GM23248 (cell line): ENCODE measurements around the gene DNAL4.

Experiments used
- EZH2 ChIP-seq: fragments of 200-600 bp; sonication (generic); IDR thresholded peaks from 2 replicates; pipeline ENCODE4 v1.6.1; 2018; ENCODE audit warnings: antibody characterized with exemption, mild to moderate bottlenecking; ENCODE audit not compliant: insufficient read depth, poor library complexity, severe bottlenecking
- EZH2phosphoT487 ChIP-seq: fragments of 200-600 bp; sonication (generic); IDR thresholded peaks from 2 replicates; pipeline ENCODE4 v1.6.1; 2018; ENCODE audit warnings: antibody characterized with exemption, moderate library complexity, mild to moderate bottlenecking, low read depth; ENCODE audit not compliant: insufficient read depth

DNA sequence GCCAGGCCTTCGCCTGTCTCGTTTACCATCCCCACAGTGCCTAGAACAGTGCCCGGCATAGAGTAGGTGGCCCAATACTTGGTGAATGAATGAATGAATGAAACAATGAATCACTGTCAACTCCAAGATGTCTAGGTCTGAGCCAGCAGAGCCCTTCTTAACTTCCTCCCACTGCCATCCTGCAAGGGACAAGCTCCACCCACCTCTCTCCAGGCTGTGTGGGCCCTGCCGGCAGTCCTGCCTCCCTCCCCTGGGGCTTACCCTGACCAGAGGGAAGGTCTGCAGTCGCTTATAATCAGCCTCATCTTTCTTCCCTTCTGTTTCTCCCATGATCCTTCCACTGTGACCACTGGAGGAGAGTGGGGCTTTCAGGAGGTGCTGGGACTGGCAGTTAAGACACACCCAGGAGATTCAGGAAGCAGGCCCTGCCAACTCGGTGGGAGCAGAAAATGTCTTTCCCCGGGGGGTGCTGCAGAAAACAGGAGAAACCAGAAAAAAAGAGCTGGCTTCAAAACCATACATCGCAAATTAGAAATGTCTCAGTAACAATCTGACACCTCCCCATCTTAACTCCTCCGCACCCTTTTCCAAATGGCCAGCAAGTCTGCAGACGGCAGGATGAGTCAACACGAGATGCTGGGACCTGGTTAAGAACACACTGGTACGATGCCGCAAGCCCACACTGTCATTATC, 11.4 kb downstream of the DNAL4 start:
- TF ChIP-seq EZH2 (no peak), EZH2phosphoT487 (no peak)
